Gastrocnemius medialis (tissue), 4 donors: ENCODE measurements around the gene SMOC1.

Experiments
- POLR2A ChIP-seq, 2 donors: fragments of 450-650 bp; IDR thresholded peaks; one replicate each; pipeline ENCODE4 v1.6.1; 2017; ENCODE audit warnings: antibody characterized with exemption in 2 of 2, mild to moderate bottlenecking in 2 of 2, moderate library complexity in 2 of 2
- TF ChIP-seq, protein P1 (sequence below), 5 experiments: fragments of 450-650 bp in 3 of 5; fragments of 200-600 bp in 2 of 5; sonication (generic) in 2 of 5; IDR thresholded peaks in 4 of 5; conservative IDR thresholded peaks in 1 of 5; 1 replicate in 4 of 5; 2 replicates in 1 of 5; pipeline ENCODE4 v1.5.1; 2016 to 2019; ENCODE audit warnings: antibody characterized with exemption in 5 of 5, mild to moderate bottlenecking in 3 of 5, moderate library complexity in 3 of 5

DNA sequence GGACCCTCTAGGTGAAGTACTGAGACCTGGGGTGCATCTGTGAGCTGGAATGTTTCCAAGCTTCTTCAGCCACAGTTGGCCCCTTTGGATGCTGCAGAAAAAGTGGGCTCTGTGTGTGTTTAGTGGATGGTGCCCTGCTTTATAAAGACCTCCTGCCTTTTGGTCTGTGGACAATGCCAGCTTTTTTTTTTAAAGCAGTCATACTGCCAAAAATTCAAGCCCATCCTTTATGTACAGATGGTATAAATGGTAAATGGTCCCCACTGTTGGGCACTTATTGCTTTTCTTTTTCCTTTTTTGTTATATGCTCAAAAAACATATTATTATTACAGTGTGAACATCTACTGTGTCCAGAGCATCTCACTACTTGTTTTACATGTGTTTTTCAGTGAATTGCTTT is 81.1 kb downstream of the SMOC1 start:
- TF ChIP-seq, protein P1, sequence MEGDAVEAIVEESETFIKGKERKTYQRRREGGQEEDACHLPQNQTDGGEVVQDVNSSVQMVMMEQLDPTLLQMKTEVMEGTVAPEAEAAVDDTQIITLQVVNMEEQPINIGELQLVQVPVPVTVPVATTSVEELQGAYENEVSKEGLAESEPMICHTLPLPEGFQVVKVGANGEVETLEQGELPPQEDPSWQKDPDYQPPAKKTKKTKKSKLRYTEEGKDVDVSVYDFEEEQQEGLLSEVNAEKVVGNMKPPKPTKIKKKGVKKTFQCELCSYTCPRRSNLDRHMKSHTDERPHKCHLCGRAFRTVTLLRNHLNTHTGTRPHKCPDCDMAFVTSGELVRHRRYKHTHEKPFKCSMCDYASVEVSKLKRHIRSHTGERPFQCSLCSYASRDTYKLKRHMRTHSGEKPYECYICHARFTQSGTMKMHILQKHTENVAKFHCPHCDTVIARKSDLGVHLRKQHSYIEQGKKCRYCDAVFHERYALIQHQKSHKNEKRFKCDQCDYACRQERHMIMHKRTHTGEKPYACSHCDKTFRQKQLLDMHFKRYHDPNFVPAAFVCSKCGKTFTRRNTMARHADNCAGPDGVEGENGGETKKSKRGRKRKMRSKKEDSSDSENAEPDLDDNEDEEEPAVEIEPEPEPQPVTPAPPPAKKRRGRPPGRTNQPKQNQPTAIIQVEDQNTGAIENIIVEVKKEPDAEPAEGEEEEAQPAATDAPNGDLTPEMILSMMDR (IDR thresholded peaks at IDR 0.05 in 4 of 5, conservative IDR thresholded peaks at IDR 0.05 in 1 of 5): no peak
- TF ChIP-seq POLR2A (IDR thresholded peaks at IDR 0.05): no peak
